Measurements from ENCODE around the gene OR1E2.

- TF ChIP-seq POLR2AphosphoS5 (IDR thresholded peaks at IDR 0.05; ENCODE audit: low read depth, low read length) (no peak), TAF1 (IDR thresholded peaks at IDR 0.05; ENCODE audit: borderline replicate concordance, insufficient read depth, low read length) (no peak), REST (IDR thresholded peaks at IDR 0.05; ENCODE audit: insufficient read depth in 1 of 2, low read depth in 2 of 2, low read length in 2 of 2) (no peak)
Measured at GRCh38 chr17:3447625-3448024, 14.0 kb upstream of the OR1E2 start.

Measured in PFSK-1 (cell line).